ENCODE measurements around the gene OSBPL3. TPM values are rescaled to one million over a fixed set of nuclear protein-coding genes. Genes with fewer than 3 reads are reported as not detected.

Gene OSBPL3
- total RNA-seq, 1 experiment from 2014 or later = 11.6 TPM

DNA sequence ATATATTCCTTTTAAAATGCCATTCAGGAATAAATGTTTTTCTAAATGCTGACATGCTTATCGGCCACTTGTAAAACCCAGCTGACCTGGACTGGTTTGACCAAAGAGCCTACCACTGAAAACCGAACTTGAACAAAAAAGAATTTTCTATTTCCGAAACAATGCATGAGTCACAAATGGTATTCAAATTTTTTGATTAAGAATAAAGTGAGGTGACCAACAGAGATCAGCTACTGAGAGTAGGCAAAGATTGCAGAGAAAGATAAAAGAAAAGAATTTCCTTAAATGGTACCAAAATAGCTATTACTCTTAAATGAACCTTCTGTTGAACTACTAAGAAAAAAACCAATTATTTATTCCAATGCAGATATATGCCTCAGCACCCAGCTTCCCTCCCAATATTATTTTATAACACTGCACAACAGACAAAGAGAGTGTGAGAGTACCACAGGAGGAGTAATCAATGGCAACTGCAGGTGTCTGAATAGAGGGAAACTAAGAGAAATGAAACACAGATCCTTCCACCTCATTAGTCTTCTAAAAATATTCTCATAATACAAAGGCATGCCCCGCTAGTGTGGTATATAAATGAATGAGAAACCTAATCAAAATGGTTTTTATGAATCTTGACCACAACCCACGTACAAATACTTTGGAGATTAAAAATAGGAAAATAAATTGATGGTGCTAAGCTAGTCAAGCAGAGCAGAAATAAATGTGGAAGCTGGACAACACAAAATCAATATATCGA lies 20.1 kb downstream of the OSBPL3 start:
- no peak overlapping the region for H2AFZ ChIP-seq (ENCODE audit: low read length)
- H3K4me1 ChIP-seq (ENCODE audit: insufficient read depth, low read length) = peaks cover 15% of the 10 kb centered on the region
- ChIA-PET CTCF (no interaction called here), POLR2A (ENCODE audit: unreplicated experiment) (no interaction called here)
- no peak for ATAC-seq
- peaks cover 93% of the 10 kb centered on the region for H3K79me2 ChIP-seq (ENCODE audit: low read length)
- no peak overlapping the region for H3K4me2 ChIP-seq (ENCODE audit: low read length)
- H3K27me3 ChIP-seq (ENCODE audit: low read length) = no peaks in the 10 kb centered on the region
- no peaks in the 10 kb centered on the region for H3K9me3 ChIP-seq (ENCODE audit: low read length)
- no peak overlapping the region for H3K27ac ChIP-seq (ENCODE audit: low read length)
- no peaks in the 10 kb centered on the region for H3K36me3 ChIP-seq (ENCODE audit: low read depth, low read length)
- no peaks in the 10 kb centered on the region for H4K20me1 ChIP-seq (ENCODE audit: low read length)
- H3F3A ChIP-seq (ENCODE audit: low read length, unreplicated experiment) = no peaks in the 10 kb centered on the region
- H3K4me3 ChIP-seq (ENCODE audit: low read length) = no peak overlapping the region
- intact Hi-C loops (cut with micrococcal nuclease) = no loop called here
- DNase-seq = no peak
- BruUV-seq (replicated peaks) = no TSS peak
- TF ChIP-seq, protein P1, sequence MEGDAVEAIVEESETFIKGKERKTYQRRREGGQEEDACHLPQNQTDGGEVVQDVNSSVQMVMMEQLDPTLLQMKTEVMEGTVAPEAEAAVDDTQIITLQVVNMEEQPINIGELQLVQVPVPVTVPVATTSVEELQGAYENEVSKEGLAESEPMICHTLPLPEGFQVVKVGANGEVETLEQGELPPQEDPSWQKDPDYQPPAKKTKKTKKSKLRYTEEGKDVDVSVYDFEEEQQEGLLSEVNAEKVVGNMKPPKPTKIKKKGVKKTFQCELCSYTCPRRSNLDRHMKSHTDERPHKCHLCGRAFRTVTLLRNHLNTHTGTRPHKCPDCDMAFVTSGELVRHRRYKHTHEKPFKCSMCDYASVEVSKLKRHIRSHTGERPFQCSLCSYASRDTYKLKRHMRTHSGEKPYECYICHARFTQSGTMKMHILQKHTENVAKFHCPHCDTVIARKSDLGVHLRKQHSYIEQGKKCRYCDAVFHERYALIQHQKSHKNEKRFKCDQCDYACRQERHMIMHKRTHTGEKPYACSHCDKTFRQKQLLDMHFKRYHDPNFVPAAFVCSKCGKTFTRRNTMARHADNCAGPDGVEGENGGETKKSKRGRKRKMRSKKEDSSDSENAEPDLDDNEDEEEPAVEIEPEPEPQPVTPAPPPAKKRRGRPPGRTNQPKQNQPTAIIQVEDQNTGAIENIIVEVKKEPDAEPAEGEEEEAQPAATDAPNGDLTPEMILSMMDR (conservative IDR thresholded peaks at IDR 0.05; ENCODE audit: low read depth, low read length) = no peak
- no peak for TF ChIP-seq EZH2phosphoT487 (IDR thresholded peaks at IDR 0.05; ENCODE audit: borderline replicate concordance, low read length)
- no peak for TF ChIP-seq EZH2 (IDR thresholded peaks at IDR 0.05; ENCODE audit: low read length, unreplicated experiment)
- no peaks in the 10 kb centered on the region for H3K9me2 ChIP-seq (replicated peaks; ENCODE audit: low read length)
- H3K9ac ChIP-seq (ENCODE audit: low read length) = no peak overlapping the region

DNA sequence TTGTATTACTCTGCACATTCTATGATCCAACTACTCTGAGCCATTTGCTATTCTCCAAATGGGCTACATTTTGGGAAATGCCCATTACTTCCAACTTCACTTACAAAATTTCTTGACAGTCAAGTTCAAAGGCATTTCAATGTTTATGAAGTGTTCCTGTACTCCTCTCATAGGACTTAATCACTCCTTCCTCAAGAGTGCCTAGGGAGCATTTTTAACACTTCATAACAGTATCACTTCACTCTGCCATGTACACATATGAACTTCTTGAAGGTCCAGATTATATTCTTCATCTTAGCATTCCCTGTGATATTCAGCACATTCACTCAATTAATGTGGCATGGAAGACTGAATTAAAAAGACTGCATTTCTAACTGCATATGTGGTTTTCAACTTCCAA lies 21.6 kb downstream of the OSBPL3 start:
- no peaks in the 10 kb centered on the region for H3F3A ChIP-seq (ENCODE audit: low read length, unreplicated experiment)
- H3K9me3 ChIP-seq (ENCODE audit: low read length) = no peaks in the 10 kb centered on the region
- no peak overlapping the region for H3K27ac ChIP-seq (ENCODE audit: low read length)
- TF ChIP-seq EZH2phosphoT487 (IDR thresholded peaks at IDR 0.05; ENCODE audit: borderline replicate concordance, low read length) (no peak), EZH2 (IDR thresholded peaks at IDR 0.05; ENCODE audit: low read length, unreplicated experiment) (no peak)
- TF ChIP-seq, protein P1 (conservative IDR thresholded peaks at IDR 0.05; ENCODE audit: low read depth, low read length) = no peak
- BruUV-seq (replicated peaks) = no TSS peak
- peaks cover 93% of the 10 kb centered on the region for H3K79me2 ChIP-seq (ENCODE audit: low read length)
- H3K9me2 ChIP-seq (replicated peaks; ENCODE audit: low read length) = no peaks in the 10 kb centered on the region
- no peak overlapping the region for H3K9ac ChIP-seq (ENCODE audit: low read length)
- H3K4me1 ChIP-seq (ENCODE audit: insufficient read depth, low read length) = peaks cover 5% of the 10 kb centered on the region
- ATAC-seq (no peak), DNase-seq (no peak)
- H4K20me1 ChIP-seq (ENCODE audit: low read length) = no peaks in the 10 kb centered on the region
- no peaks in the 10 kb centered on the region for H3K27me3 ChIP-seq (ENCODE audit: low read length)
- CTCF ChIA-PET = no interaction called here
- no peak overlapping the region for H3K4me2 ChIP-seq (ENCODE audit: low read length)
- no peaks in the 10 kb centered on the region for H3K36me3 ChIP-seq (ENCODE audit: low read depth, low read length)
- POLR2A ChIA-PET (ENCODE audit: unreplicated experiment) = no interaction called here
- intact Hi-C loops (cut with micrococcal nuclease) = no loop called here
- no peak overlapping the region for H3K4me3 ChIP-seq (ENCODE audit: low read length)
- H2AFZ ChIP-seq (ENCODE audit: low read length) = no peak overlapping the region

DNA sequence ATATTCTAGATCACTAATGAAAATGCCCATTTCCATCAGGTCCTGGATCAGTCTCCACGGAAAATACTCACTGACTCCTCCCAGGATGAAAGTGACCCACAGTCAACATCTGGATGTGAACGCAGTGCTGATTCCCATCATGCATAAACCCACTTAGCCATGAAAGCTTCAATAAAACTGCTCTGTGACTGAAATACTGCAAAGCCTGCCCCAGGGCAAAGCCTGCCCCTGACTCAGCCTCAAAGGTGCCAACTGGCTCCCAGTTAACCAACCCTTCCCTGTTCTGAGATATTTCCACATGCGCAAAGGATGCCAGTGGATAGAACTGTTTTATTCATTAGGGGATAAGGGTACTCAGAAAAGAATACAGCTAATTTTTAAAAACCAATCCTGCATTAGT lies 24.0 kb downstream of the OSBPL3 start:
- no peak for TF ChIP-seq EZH2 (IDR thresholded peaks at IDR 0.05; ENCODE audit: low read length, unreplicated experiment)
- TF ChIP-seq, protein P1 (conservative IDR thresholded peaks at IDR 0.05; ENCODE audit: low read depth, low read length) = no peak
- no peak for TF ChIP-seq EZH2phosphoT487 (IDR thresholded peaks at IDR 0.05; ENCODE audit: borderline replicate concordance, low read length)
- Histone ChIP-seq H3K79me2 (ENCODE audit: low read length) (peaks cover 95% of the 10 kb centered on the region), H3K9me2 (replicated peaks; ENCODE audit: low read length) (no peaks in the 10 kb centered on the region), H3K4me2 (ENCODE audit: low read length) (no peak overlapping the region), H4K20me1 (ENCODE audit: low read length) (no peaks in the 10 kb centered on the region), H3K4me3 (ENCODE audit: low read length) (no peak overlapping the region), H3F3A (ENCODE audit: low read length, unreplicated experiment) (no peaks in the 10 kb centered on the region), H3K27me3 (ENCODE audit: low read length) (no peaks in the 10 kb centered on the region), H3K4me1 (ENCODE audit: insufficient read depth, low read length) (peaks cover 5% of the 10 kb centered on the region), H3K9ac (ENCODE audit: low read length) (no peak overlapping the region), H3K9me3 (ENCODE audit: low read length) (no peaks in the 10 kb centered on the region), H3K36me3 (ENCODE audit: low read depth, low read length) (no peaks in the 10 kb centered on the region), H3K27ac (ENCODE audit: low read length) (no peak overlapping the region), H2AFZ (ENCODE audit: low read length) (no peak overlapping the region)
- no TSS peak for BruUV-seq (replicated peaks)
- ATAC-seq (peak; percentile 98), DNase-seq (peak; percentile 69)
- intact Hi-C loops (cut with micrococcal nuclease) = no loop called here
- POLR2A ChIA-PET (ENCODE audit: unreplicated experiment) = interaction anchor here (0.6 kb wide), 1 partner anchor 8 kb away, joined by 4 read pairs; no protein-coding TSS in a partner anchor
- CTCF ChIA-PET = interaction anchor here (0.5 kb wide), 1 partner anchor 131 kb away, joined by 4 read pairs; no protein-coding TSS in a partner anchor
